ENCODE measurements around the gene C20orf204. TPM values are rescaled to one million over a fixed set of nuclear protein-coding genes. Genes with fewer than 3 reads are reported as not detected.

The C20orf204 gene
- total RNA-seq, 2 experiments from 2014 or later = 9.7 to 9.8 TPM

GRCh38 chr20:64057628-64058498 is 21.9 kb downstream of the C20orf204 start:
- peak; percentile 75 for ATAC-seq (ENCODE audit: low read depth)
- POLR2A ChIA-PET = interaction anchor here (0.8 to 2.8 kb wide), 6 partner anchors 16 to 77 kb away, joined by 3 to 16 read pairs (median 6); partner anchors contain the start of genes OPRL1, PRPF6, RGS19 and SAMD10
- Mint-ChIP-seq H3K9me3 (no peaks in the 10 kb centered on the region), H3K4me3 (peak overlapping the region; percentile 82), H3K27me3 (peaks cover 3% of the 10 kb centered on the region), H3K27ac (peak overlapping the region; percentile 90), H3K36me3 (no peaks in the 10 kb centered on the region), H3K4me1 (peaks cover 15% of the 10 kb centered on the region)
- DNase-seq = peak; percentile 89

- peaks cover 15% of the 10 kb centered on the region for H3K4me1 Mint-ChIP-seq
- H3K27ac Mint-ChIP-seq = no peak overlapping the region
- DNase-seq (no peak), ATAC-seq (ENCODE audit: low read depth) (no peak)
- H3K9me3 Mint-ChIP-seq = no peaks in the 10 kb centered on the region
- peak overlapping the region; percentile 82 for H3K4me3 Mint-ChIP-seq
- H3K27me3 Mint-ChIP-seq = no peaks in the 10 kb centered on the region
- no peaks in the 10 kb centered on the region for H3K36me3 Mint-ChIP-seq
- POLR2A ChIA-PET = interaction anchor here (1.1 to 2.8 kb wide), 4 partner anchors 18 to 78 kb away, joined by 3 to 16 read pairs (median 10); partner anchors contain the start of genes PRPF6 and SAMD10
Measured at GRCh38 chr20:64058536-64058935, 22.6 kb downstream of the C20orf204 start.

- Mint-ChIP-seq H3K27ac (peak overlapping the region; percentile 36), H3K4me1 (peaks cover 40% of the 10 kb centered on the region)
Measured at GRCh38 chr20:64062276-64062595, 26.3 kb downstream of the C20orf204 start.

GRCh38 chr20:64062596-64063388 is 26.8 kb downstream of the C20orf204 start, which contains the start of gene TCEA2:
TCEA2 (plus strand) TSS chr20:64063198; CDS start chr20:64063313, 115 bp downstream.
- peak within 1 kb of the TSS; percentile 89 for H3K27ac Mint-ChIP-seq
- peaks cover 43% of the 10 kb centered on the region for H3K4me1 Mint-ChIP-seq
- peak; percentile 96 for DNase-seq
- POLR2A ChIA-PET = interaction anchor here (0.6 to 3.2 kb wide), 11 partner anchors 9 to 542 kb away, joined by 3 to 16 read pairs (median 4); partner anchors contain the start of genes OPRL1, PRPF6 and RGS19
- peak within 1 kb of the TSS; percentile 95 for H3K4me3 Mint-ChIP-seq
- H3K36me3 Mint-ChIP-seq = no peaks in the 10 kb centered on the region
- no peaks in the 10 kb centered on the region for H3K27me3 Mint-ChIP-seq
- peak; percentile 76 for ATAC-seq (ENCODE audit: low read depth)
- H3K9me3 Mint-ChIP-seq = no peaks in the 10 kb centered on the region

More at GRCh38 chr20:64062276-64062595, 26.3 kb downstream of the C20orf204 start:
- POLR2A ChIA-PET = interaction anchor here (0.6 to 3.2 kb wide), 10 partner anchors 9 to 541 kb away, joined by 3 to 16 read pairs (median 4); partner anchors contain the start of genes OPRL1, PRPF6 and RGS19
- DNase-seq (no peak), ATAC-seq (ENCODE audit: low read depth) (no peak)
- H3K9me3 Mint-ChIP-seq = no peaks in the 10 kb centered on the region
- H3K27me3 Mint-ChIP-seq = no peaks in the 10 kb centered on the region
- H3K4me3 Mint-ChIP-seq = peak overlapping the region; percentile 95
- no peaks in the 10 kb centered on the region for H3K36me3 Mint-ChIP-seq

- H3K9me3 Mint-ChIP-seq = no peaks in the 10 kb centered on the region
- H3K27ac Mint-ChIP-seq = peak overlapping the region; percentile 89
- POLR2A ChIA-PET = interaction anchor here (0.6 to 7.4 kb wide), 11 partner anchors 8 to 542 kb away, joined by 3 to 114 read pairs (median 4); partner anchors contain the start of genes OPRL1, PRPF6 and RGS19
- DNase-seq (no peak), ATAC-seq (ENCODE audit: low read depth) (no peak)
- H3K36me3 Mint-ChIP-seq = no peaks in the 10 kb centered on the region
- H3K4me1 Mint-ChIP-seq = peaks cover 44% of the 10 kb centered on the region
- no peaks in the 10 kb centered on the region for H3K27me3 Mint-ChIP-seq
- H3K4me3 Mint-ChIP-seq = peak overlapping the region; percentile 95
Measured at GRCh38 chr20:64063389-64064144, 27.6 kb downstream of the C20orf204 start.

- Mint-ChIP-seq H3K27ac (peak overlapping the region; percentile 89), H3K4me3 (peak overlapping the region; percentile 95), H3K27me3 (no peaks in the 10 kb centered on the region), H3K9me3 (no peaks in the 10 kb centered on the region), H3K4me1 (peaks cover 44% of the 10 kb centered on the region), H3K36me3 (no peaks in the 10 kb centered on the region)
- ATAC-seq (ENCODE audit: low read depth) (no peak), DNase-seq (no peak)
- POLR2A ChIA-PET = interaction anchor here (0.9 to 7.4 kb wide), 2 partner anchors 13 to 90 kb away, joined by 3 to 114 read pairs; partner anchors contain the start of genes OPRL1 and RGS19
Measured at GRCh38 chr20:64064145-64064698, 28.2 kb downstream of the C20orf204 start.

- no peak for ATAC-seq (ENCODE audit: low read depth)
- POLR2A ChIA-PET = interaction anchor here (1.5 to 7.4 kb wide), 3 partner anchors 12 to 109 kb away, joined by 5 to 114 read pairs (median 5); partner anchors contain the start of genes OPRL1, PRPF6, RGS19 and SAMD10
Measured at GRCh38 chr20:64065062-64065973, 29.3 kb downstream of the C20orf204 start.

GRCh38 chr20:64065974-64066343 is 30.0 kb downstream of the C20orf204 start:
- peak overlapping the region; percentile 60 for H3K4me3 Mint-ChIP-seq
- ATAC-seq (ENCODE audit: low read depth) (peak; percentile 67), DNase-seq (peak; percentile 74)
- peak overlapping the region; percentile 92 for H3K27ac Mint-ChIP-seq
- POLR2A ChIA-PET = interaction anchor here (1.5 to 7.4 kb wide), 3 partner anchors 12 to 110 kb away, joined by 5 to 114 read pairs (median 5); partner anchors contain the start of genes OPRL1, PRPF6, RGS19 and SAMD10
- no peaks in the 10 kb centered on the region for H3K9me3 Mint-ChIP-seq
- H3K27me3 Mint-ChIP-seq = no peaks in the 10 kb centered on the region
- H3K36me3 Mint-ChIP-seq = no peaks in the 10 kb centered on the region
- H3K4me1 Mint-ChIP-seq = peaks cover 43% of the 10 kb centered on the region

More at GRCh38 chr20:64065062-64065973, 29.3 kb downstream of the C20orf204 start:
- H3K27me3 Mint-ChIP-seq = no peaks in the 10 kb centered on the region
- peak overlapping the region; percentile 92 for H3K27ac Mint-ChIP-seq
- peak overlapping the region; percentile 95 for H3K4me3 Mint-ChIP-seq
- no peaks in the 10 kb centered on the region for H3K36me3 Mint-ChIP-seq
- no peak for DNase-seq
- peaks cover 43% of the 10 kb centered on the region for H3K4me1 Mint-ChIP-seq
- H3K9me3 Mint-ChIP-seq = no peaks in the 10 kb centered on the region

- POLR2A ChIA-PET = interaction anchor here (1.2 to 7.4 kb wide), 2 partner anchors 11 to 29 kb away, joined by 3 to 114 read pairs; partner anchors contain the start of genes OPRL1 and RGS19
- Mint-ChIP-seq H3K27me3 (no peaks in the 10 kb centered on the region), H3K9me3 (no peaks in the 10 kb centered on the region), H3K4me1 (peaks cover 41% of the 10 kb centered on the region), H3K4me3 (peak overlapping the region; percentile 38), H3K36me3 (no peaks in the 10 kb centered on the region), H3K27ac (peak overlapping the region; percentile 84)
- DNase-seq (no peak), ATAC-seq (ENCODE audit: low read depth) (no peak)
Measured at GRCh38 chr20:64067005-64067632, 31.1 kb downstream of the C20orf204 start.

- Mint-ChIP-seq H3K36me3 (no peaks in the 10 kb centered on the region), H3K9me3 (no peaks in the 10 kb centered on the region), H3K4me1 (peaks cover 44% of the 10 kb centered on the region), H3K27ac (peak overlapping the region; percentile 84), H3K27me3 (no peaks in the 10 kb centered on the region), H3K4me3 (peak overlapping the region; percentile 38)
- DNase-seq (no peak), ATAC-seq (ENCODE audit: low read depth) (no peak)
- POLR2A ChIA-PET = interaction anchor here (1.0 to 7.4 kb wide), 2 partner anchors 10 to 88 kb away, joined by 3 to 114 read pairs; partner anchors contain the start of genes OPRL1 and RGS19
Measured at GRCh38 chr20:64067733-64068307, 31.8 kb downstream of the C20orf204 start.

Measured in activated naive CD8-positive, alpha-beta T cell treated with anti-CD3 and anti-CD28 coated beads, Interleukin-2, amount 10 ng/mL, durations not matched to agents 7 days and 5 days (primary cell).